Astrocyte of the spinal cord (primary cell): ENCODE results near the gene RAPGEF5.

Experiments
- DNase-seq: peaks from one replicate; pipeline ENCODE4 v3.0.0; 2011; ENCODE audit warnings: low read depth, low spot score
- H3K4me3 ChIP-seq: 2 replicates; pipeline ENCODE4 v1.5.1; 2011; ENCODE audit warnings: low read depth, mild to moderate bottlenecking, low read length, moderate library complexity
- in situ Hi-C: cut with HindIII; loops from 2 replicates; pipeline ENCODE4 v1.10.0; 2017; ENCODE audit warnings: low sequenced_read_pairs
- TF ChIP-seq, protein P1 (sequence below): IDR thresholded peaks from 2 replicates; pipeline ENCODE4 v1.5.1; 2012; ENCODE audit warnings: low read depth, mild to moderate bottlenecking, low read length, inconsistent platforms

The RAPGEF5 gene

DNA sequence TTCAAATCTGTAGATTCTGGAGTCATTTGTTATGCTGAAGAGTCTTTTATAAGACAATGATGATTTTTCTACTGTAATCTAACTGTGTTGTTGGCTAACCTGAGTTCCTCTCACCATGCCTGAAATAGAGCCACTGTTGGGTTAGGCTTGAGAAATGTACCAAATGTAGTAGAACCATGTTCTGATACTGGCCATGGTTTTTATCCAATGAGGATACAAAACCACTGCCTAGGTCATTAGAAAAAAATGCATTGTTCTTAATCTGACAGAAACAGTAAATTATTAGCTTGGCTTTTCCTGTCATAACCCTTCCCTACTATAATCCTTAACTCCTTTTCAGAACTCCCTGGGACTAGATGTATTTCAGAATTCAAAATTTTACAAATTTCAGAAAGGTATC lies 86.6 kb downstream of the RAPGEF5 start:
- TF ChIP-seq, protein P1, sequence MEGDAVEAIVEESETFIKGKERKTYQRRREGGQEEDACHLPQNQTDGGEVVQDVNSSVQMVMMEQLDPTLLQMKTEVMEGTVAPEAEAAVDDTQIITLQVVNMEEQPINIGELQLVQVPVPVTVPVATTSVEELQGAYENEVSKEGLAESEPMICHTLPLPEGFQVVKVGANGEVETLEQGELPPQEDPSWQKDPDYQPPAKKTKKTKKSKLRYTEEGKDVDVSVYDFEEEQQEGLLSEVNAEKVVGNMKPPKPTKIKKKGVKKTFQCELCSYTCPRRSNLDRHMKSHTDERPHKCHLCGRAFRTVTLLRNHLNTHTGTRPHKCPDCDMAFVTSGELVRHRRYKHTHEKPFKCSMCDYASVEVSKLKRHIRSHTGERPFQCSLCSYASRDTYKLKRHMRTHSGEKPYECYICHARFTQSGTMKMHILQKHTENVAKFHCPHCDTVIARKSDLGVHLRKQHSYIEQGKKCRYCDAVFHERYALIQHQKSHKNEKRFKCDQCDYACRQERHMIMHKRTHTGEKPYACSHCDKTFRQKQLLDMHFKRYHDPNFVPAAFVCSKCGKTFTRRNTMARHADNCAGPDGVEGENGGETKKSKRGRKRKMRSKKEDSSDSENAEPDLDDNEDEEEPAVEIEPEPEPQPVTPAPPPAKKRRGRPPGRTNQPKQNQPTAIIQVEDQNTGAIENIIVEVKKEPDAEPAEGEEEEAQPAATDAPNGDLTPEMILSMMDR: no peak
- in situ Hi-C loops: no loop called here
- H3K4me3 ChIP-seq: no peak overlapping the region
- DNase-seq: no peak

DNA sequence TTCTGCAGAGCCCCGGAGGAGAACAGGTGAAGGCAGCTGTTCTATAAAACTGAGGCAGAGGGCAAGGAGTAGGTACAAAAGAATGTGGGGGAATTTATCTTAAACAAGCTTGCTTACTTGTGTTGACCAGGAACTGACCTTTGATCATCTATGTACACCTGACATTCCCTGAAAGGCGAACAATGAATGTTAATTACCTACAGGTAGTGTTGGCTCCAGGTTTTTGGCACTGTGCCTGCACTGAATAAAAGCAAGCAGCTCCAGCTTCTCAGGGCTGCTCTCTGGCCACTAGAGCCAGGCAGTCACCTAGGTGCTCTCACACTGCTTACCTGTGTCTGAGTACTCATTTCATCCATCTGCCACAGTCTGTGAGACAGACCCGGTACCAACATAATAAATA lies 87.0 kb downstream of the RAPGEF5 start:
- no peak overlapping the region for H3K4me3 ChIP-seq
- in situ Hi-C loops: no loop called here
- DNase-seq: no peak
- TF ChIP-seq, protein P1: no peak

DNA sequence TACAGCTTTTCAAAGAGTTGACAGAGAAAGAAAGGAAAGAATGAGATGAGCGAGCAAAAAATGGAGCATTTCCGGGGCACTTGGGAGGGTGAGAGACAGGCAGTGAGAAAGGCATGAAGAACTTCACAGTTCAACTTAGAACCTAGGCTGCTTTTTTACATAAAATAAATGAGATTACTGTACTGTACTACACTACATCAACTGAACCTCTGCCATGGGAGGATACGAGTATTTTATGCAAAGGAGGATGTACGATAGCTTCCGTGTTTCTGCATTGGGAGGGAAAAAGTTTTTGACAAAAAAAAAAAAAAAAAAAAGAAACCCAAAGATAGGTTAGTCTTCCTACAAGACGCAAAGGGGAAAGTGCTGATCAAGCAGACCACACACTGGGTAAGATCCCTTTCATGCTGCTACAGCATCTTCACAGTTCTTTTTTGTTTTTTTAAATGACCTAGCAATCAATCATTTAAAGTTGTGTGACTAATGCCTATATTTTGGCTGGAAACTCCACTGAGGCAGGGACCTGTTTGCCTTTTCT lies 88.0 kb downstream of the RAPGEF5 start:
- no peak for DNase-seq
- in situ Hi-C loops: no loop called here
- TF ChIP-seq, protein P1: no peak
- H3K4me3 ChIP-seq: no peak overlapping the region

DNA sequence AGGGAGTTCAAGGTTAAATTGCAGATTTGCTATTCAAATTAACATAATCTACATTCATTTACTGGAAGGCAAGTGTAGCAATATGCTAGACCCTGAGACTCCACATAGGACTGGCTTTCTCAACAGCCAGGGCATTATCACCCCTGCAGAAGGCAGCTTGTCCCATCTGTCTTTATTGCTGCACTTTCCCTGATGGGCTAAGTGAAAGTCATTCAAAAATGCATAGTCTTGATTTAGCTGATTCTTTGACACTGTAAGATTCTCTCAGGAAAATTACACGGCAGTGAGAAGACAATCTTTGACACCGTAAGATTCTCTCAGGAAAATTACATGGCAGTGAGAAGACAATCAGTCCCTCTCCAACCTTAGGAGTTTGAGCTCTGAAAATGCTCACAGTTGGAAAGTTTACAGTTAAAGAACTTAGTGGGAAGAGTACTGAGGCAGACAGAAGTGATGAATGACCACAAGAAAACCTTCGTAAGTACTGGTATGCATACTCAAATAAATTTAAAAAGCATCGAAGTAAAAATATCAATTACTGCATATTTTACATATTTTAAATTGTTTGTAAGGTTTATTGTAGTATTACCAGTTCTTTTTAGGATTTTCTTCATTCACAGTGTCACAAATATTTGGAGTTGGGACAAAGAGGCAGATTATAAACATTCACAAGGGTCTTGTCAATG lies 88.9 kb downstream of the RAPGEF5 start:
- TF ChIP-seq, protein P1: no peak
- in situ Hi-C loops: no loop called here
- no peak overlapping the region for H3K4me3 ChIP-seq
- no peak for DNase-seq

DNA sequence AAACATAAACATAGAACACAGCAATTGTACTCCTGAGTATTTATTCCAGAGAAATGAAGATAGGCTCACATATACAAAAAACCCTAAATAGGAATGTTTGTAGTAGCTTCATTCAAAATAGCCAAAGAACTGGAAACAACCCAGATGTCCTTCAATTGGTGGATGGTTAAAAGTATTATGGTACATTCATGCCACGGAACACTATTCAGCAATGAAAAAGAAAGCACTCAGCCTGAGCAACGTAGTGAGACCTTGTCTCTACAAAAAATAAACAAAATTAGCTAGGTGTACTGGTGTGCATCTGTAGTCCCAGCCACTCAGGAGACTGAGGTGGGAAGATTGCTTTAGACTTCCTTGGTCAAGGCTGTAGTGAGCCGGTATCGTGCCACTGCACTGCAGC lies 94.4 kb downstream of the RAPGEF5 start:
- in situ Hi-C loops: no loop called here
- DNase-seq: no peak
- TF ChIP-seq, protein P1: no peak
- no peak overlapping the region for H3K4me3 ChIP-seq

DNA sequence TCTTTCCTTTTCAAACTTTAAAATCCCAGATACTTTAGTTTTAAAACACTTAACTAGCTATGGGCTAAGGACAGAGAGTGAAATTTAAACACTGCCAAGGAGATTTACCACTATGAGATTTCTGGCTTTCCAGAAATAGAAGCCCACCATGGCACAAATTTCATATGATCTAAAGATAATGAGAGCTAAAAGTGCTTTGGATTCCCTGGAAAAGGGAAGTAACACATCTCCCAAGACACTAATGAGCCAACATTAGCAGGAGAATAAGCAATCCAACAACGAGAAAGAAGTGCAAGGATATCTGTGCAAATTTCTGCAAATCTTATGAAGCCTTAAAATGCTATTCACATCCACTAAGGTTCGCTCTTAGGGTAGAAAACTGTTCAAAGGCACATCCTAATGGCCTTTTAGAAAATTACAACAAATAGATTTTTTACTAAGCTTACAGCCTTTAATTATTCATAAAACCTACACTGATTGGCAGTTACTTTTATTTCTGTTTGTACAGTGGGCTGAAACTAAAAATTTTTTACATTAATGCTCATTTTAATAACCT lies 100.3 kb downstream of the RAPGEF5 start:
- TF ChIP-seq, protein P1: no peak
- DNase-seq: no peak
- no peak overlapping the region for H3K4me3 ChIP-seq
- in situ Hi-C loops: no loop called here
